ENCODE results near the gene COQ8A. TPM values are rescaled to one million over a fixed set of nuclear protein-coding genes. Genes with fewer than 3 reads are reported as not detected.

The COQ8A gene
- total RNA-seq, 1 experiment from 2014 or later, result 35.3 TPM

DNA sequence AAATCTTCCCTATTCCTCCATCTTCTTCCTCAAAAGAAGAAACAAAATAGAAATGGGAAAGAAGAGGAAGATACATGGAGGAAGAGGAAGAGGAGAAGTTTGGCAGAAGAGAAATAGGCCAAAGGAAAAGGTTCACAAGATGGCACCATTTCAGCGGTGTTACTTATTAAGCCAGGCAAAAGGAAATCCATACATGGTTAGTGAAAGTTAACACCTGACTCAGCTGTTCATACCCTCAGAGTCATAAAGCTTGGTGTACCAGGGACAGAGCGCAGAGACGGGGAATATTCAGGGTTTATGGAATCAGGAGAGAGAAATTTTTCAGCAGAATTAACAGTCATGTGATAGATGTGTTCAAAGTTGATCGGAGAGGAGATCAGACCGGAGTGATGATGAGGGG, 70.6 kb downstream of the COQ8A start:
- no peak overlapping the region for H3K4me2 ChIP-seq (ENCODE audit: low read length)
- peaks cover 0 to 2% of the 10 kb centered on the region in 2 experiments; a peak in 1 of 4 replicates for H3K36me3 ChIP-seq (ENCODE audit: control insufficient read depth in 1 of 2, insufficient read depth in 2 of 2, low read length in 2 of 2)
- BruUV-seq (replicated peaks), result no TSS peak
- intact Hi-C loops (cut with micrococcal nuclease), result no loop called here
- H3K27ac ChIP-seq (ENCODE audit: low read depth, low read length), result no peak overlapping the region
- no peaks in the 10 kb centered on the region for H3K9me2 ChIP-seq (ENCODE audit: insufficient read depth)
- ChIA-PET CTCF (no interaction called here), POLR2A (no interaction called here), RAD21 (ENCODE audit: low non-redundant PET in 1 of 2, low total read pairs in 2 of 2, uncharacterized antibody in 2 of 2, unreplicated experiment in 2 of 2) (no interaction called here)
- no peaks in the 10 kb centered on the region for H3K27me3 ChIP-seq (ENCODE audit: insufficient read depth, low read length)
- H3K79me2 ChIP-seq (ENCODE audit: insufficient read depth, low read length), result no peaks in the 10 kb centered on the region
- H3K9ac ChIP-seq (ENCODE audit: low read length), result no peak overlapping the region
- no peaks in the 10 kb centered on the region for H3K4me1 ChIP-seq (ENCODE audit: control insufficient read depth in 1 of 2, insufficient read depth in 2 of 2, low read length in 2 of 2)
- H3K4me3 ChIP-seq (replicated peaks in 1 of 2; ENCODE audit: low read depth in 1 of 2, low read length in 2 of 2), result no peak overlapping the region
- H2AFZ ChIP-seq (ENCODE audit: low read depth, low read length, poor library complexity, severe bottlenecking), result no peak overlapping the region
- no peaks in the 10 kb centered on the region for H4K20me1 ChIP-seq (ENCODE audit: insufficient read depth)
- DNase-seq (ENCODE audit: low read depth, low spot score) (no peak), ATAC-seq (no peak)
- TF ChIP-seq, protein P1, sequence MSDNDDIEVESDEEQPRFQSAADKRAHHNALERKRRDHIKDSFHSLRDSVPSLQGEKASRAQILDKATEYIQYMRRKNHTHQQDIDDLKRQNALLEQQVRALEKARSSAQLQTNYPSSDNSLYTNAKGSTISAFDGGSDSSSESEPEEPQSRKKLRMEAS (IDR thresholded peaks at IDR 0.05), result no peak
- no peak for TF ChIP-seq EGR1 (IDR thresholded peaks at IDR 0.05; ENCODE audit: low read depth)
- no peak for TF ChIP-seq EZH2 (IDR thresholded peaks at IDR 0.05)
- TF ChIP-seq YY1 (IDR thresholded peaks at IDR 0.05; ENCODE audit: extremely low read depth, insufficient replicate concordance, low read depth, low read length), result no peak
- TF ChIP-seq, protein P2, sequence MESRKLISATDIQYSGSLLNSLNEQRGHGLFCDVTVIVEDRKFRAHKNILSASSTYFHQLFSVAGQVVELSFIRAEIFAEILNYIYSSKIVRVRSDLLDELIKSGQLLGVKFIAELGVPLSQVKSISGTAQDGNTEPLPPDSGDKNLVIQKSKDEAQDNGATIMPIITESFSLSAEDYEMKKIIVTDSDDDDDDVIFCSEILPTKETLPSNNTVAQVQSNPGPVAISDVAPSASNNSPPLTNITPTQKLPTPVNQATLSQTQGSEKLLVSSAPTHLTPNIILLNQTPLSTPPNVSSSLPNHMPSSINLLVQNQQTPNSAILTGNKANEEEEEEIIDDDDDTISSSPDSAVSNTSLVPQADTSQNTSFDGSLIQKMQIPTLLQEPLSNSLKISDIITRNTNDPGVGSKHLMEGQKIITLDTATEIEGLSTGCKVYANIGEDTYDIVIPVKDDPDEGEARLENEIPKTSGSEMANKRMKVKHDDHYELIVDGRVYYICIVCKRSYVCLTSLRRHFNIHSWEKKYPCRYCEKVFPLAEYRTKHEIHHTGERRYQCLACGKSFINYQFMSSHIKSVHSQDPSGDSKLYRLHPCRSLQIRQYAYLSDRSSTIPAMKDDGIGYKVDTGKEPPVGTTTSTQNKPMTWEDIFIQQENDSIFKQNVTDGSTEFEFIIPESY (IDR thresholded peaks at IDR 0.05; ENCODE audit: extremely low read depth, insufficient replicate concordance, low read length), result no peak
- no peak for TF ChIP-seq TCF7L2 (IDR thresholded peaks at IDR 0.05; ENCODE audit: borderline replicate concordance, extremely low read depth, insufficient read depth, insufficient read length)
- TF ChIP-seq SIN3A (IDR thresholded peaks at IDR 0.05; ENCODE audit: low read depth), result no peak
- no peak for TF ChIP-seq ZNF274 (IDR thresholded peaks at IDR 0.05; ENCODE audit: low read depth, low read length)
- no peak for TF ChIP-seq ZFX (IDR thresholded peaks at IDR 0.05)
- TF ChIP-seq, protein P3, sequence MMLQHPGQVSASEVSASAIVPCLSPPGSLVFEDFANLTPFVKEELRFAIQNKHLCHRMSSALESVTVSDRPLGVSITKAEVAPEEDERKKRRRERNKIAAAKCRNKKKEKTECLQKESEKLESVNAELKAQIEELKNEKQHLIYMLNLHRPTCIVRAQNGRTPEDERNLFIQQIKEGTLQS (IDR thresholded peaks at IDR 0.05), result no peak
- TF ChIP-seq ELF1 (IDR thresholded peaks at IDR 0.05; ENCODE audit: borderline replicate concordance, low read depth), result no peak
- TF ChIP-seq JUND (IDR thresholded peaks at IDR 0.05), result no peak
- TF ChIP-seq, protein P4, sequence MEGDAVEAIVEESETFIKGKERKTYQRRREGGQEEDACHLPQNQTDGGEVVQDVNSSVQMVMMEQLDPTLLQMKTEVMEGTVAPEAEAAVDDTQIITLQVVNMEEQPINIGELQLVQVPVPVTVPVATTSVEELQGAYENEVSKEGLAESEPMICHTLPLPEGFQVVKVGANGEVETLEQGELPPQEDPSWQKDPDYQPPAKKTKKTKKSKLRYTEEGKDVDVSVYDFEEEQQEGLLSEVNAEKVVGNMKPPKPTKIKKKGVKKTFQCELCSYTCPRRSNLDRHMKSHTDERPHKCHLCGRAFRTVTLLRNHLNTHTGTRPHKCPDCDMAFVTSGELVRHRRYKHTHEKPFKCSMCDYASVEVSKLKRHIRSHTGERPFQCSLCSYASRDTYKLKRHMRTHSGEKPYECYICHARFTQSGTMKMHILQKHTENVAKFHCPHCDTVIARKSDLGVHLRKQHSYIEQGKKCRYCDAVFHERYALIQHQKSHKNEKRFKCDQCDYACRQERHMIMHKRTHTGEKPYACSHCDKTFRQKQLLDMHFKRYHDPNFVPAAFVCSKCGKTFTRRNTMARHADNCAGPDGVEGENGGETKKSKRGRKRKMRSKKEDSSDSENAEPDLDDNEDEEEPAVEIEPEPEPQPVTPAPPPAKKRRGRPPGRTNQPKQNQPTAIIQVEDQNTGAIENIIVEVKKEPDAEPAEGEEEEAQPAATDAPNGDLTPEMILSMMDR (IDR thresholded peaks at IDR 0.05 in 2 of 3, conservative IDR thresholded peaks at IDR 0.05 in 1 of 3; ENCODE audit: borderline replicate concordance in 1 of 3, insufficient read depth in 1 of 3, low read depth in 2 of 3, low read length in 2 of 3), result no peak
- H3K9me3 ChIP-seq (ENCODE audit: control insufficient read depth in 1 of 2, insufficient read depth in 1 of 2, low read depth in 1 of 2, low read length in 2 of 2), result no peaks in the 10 kb centered on the region
